ENCODE measurements around the gene ACLY. TPM values are rescaled to one million over a fixed set of nuclear protein-coding genes. Genes with fewer than 3 reads are reported as not detected.
"Not testable (repeated sequence)": the region's sequence is repeated elsewhere in the genome, so short reads cannot be mapped to it uniquely, and the experiment has no call there.

Gene ACLY
- total and polyA plus RNA-seq, 11 donors, result 8.3 to 55.5 (median 34.7) TPM

GRCh38 chr17:41848788-41849187 is 70.0 kb downstream of the ACLY start:
- DNase-seq, result no peak
- Histone ChIP-seq H3K4me1 (peaks cover 0 to 21% (median 7%) of the 10 kb centered on the region in 12 donors), H3K4me3 (no peak overlapping the region), H3K9me3 (no peaks in the 10 kb centered on the region), H3K27ac (peak overlapping the region in 2 of 12 donors; percentile 1 to 38), H3K36me3 (peaks cover 0 to 39% (median 11%) of the 10 kb centered on the region in 9 donors), H3K27me3 (no peaks in the 10 kb centered on the region)
- intact Hi-C loops (cut with DNase I), result no loop called here
- 78 to 82% (median 81%) methylated on average over 4 of the region's 4 CpGs for WGBS, 4 donors
- TF ChIP-seq, protein P1, sequence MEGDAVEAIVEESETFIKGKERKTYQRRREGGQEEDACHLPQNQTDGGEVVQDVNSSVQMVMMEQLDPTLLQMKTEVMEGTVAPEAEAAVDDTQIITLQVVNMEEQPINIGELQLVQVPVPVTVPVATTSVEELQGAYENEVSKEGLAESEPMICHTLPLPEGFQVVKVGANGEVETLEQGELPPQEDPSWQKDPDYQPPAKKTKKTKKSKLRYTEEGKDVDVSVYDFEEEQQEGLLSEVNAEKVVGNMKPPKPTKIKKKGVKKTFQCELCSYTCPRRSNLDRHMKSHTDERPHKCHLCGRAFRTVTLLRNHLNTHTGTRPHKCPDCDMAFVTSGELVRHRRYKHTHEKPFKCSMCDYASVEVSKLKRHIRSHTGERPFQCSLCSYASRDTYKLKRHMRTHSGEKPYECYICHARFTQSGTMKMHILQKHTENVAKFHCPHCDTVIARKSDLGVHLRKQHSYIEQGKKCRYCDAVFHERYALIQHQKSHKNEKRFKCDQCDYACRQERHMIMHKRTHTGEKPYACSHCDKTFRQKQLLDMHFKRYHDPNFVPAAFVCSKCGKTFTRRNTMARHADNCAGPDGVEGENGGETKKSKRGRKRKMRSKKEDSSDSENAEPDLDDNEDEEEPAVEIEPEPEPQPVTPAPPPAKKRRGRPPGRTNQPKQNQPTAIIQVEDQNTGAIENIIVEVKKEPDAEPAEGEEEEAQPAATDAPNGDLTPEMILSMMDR (IDR thresholded peaks at IDR 0.05), result no peak
- TF ChIP-seq POLR2A (IDR thresholded peaks at IDR 0.05), result no peak
- ATAC-seq, result no peak

- no peak for TF ChIP-seq POLR2A (IDR thresholded peaks at IDR 0.05)
- TF ChIP-seq, protein P1 (IDR thresholded peaks at IDR 0.05), result no peak
- intact Hi-C loops (cut with DNase I), result no loop called here
- no peak for DNase-seq
- no peak overlapping the region for H3K4me3 ChIP-seq
- H3K4me1 ChIP-seq, result peaks cover 0 to 9% (median under 1%) of the 10 kb centered on the region in 12 donors
- WGBS, 4 donors, result 89 to 96% (median 94%) methylated on average over 6 of the region's 6 CpGs
- H3K9me3 ChIP-seq, result no peaks in the 10 kb centered on the region
- H3K27ac ChIP-seq, result no peak overlapping the region
- ATAC-seq, result no peak
- H3K27me3 ChIP-seq, result no peaks in the 10 kb centered on the region
- peaks cover 0 to 9% (median 0%) of the 10 kb centered on the region in 9 donors for H3K36me3 ChIP-seq
Observed at GRCh38 chr17:41844971-41845370, 73.8 kb downstream of the ACLY start.

GRCh38 chr17:41840781-41841180 is 78.0 kb downstream of the ACLY start:
- H3K4me1 ChIP-seq; H3K4me3 ChIP-seq; DNase-seq; H3K9me3 ChIP-seq; H3K27me3 ChIP-seq; intact Hi-C loops (cut with DNase I); H3K27ac ChIP-seq; ATAC-seq; H3K36me3 ChIP-seq: not testable (repeated sequence)
- WGBS, 4 donors, result 87 to 95% (median 91%) methylated on average over 6 of the region's 6 CpGs

DNA sequence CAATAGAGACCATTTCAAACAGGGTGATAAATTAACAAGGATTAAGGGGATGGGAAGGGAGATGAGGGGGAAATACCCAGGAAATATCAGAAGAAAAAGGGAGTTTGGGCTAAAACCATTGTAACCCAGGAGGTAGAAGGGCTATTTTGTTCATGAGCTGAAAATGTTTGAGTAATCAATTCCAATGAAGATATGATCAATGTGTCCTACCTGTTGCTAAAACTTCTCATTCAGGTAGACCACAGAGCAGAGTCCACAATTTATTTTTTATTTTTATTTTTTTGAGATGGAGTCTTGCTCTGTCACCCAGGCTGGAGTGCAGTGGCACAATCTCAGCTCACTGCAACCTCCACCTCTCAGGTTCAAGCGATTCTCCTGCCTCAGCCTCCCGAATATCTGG is 79.3 kb downstream of the ACLY start:
- H3K27ac ChIP-seq; intact Hi-C loops (cut with DNase I); H3K36me3 ChIP-seq; DNase-seq; H3K9me3 ChIP-seq; H3K27me3 ChIP-seq; ATAC-seq; H3K4me3 ChIP-seq: not testable (repeated sequence)
- peaks cover 0 to 17% (median 12%) of the 10 kb centered on the region in 12 donors for H3K4me1 ChIP-seq
- WGBS, 4 donors, result 94 to 98% (median 96%) methylated on average over 2 of the region's 2 CpGs

GRCh38 chr17:41837761-41838538 is 80.8 kb downstream of the ACLY start, which contains the start of gene KLHL10:
KLHL10 (plus strand) TSS chr17:41837825; CDS start chr17:41837933, 108 bp downstream.
- peaks cover 0 to 17% (median 12%) of the 10 kb centered on the region in 12 donors for H3K4me1 ChIP-seq
- ATAC-seq (no peak), DNase-seq (no peak)
- 92 to 96% (median 95%) methylated on average over 14 to 15 of the region's 15 CpGs for WGBS, 4 donors
- H3K9me3 ChIP-seq, result no peaks in the 10 kb centered on the region
- H3K36me3 ChIP-seq, result peaks cover 0 to 7% (median 0%) of the 10 kb centered on the region in 9 donors
- no peaks in the 10 kb centered on the region for H3K27me3 ChIP-seq
- TF ChIP-seq, protein P1 (IDR thresholded peaks at IDR 0.05), result no peak
- TF ChIP-seq POLR2A (IDR thresholded peaks at IDR 0.05), result no peak
- intact Hi-C loops (cut with DNase I), result no loop called here
- H3K4me3 ChIP-seq, result peak within 1 kb of the TSS in 8 of 12 donors; percentile 81 to 97 (median 92)
- H3K27ac ChIP-seq, result no peak within 1 kb of the TSS

All from heart left ventricle (tissue), 16 donors.